HepG2 (cell line): ENCODE measurements around the gene RAB11FIP5. TPM values are rescaled to one million over a fixed set of nuclear protein-coding genes. Genes with fewer than 3 reads are reported as not detected.
A peak's percentile ranks its signal among the peaks of the same experiment; 100 is the strongest.

Source experiments
- CBFB ChIP-seq: sonication (generic); formaldehyde crosslinking; IDR thresholded peaks from 2 replicates; pipeline ENCODE4 v1.4.0; 2020; ENCODE audit warnings: missing genetic modification reagents
- EP300 ChIP-seq, 3 experiments: sonication (generic) in 1 of 3; formaldehyde crosslinking in 1 of 3; IDR thresholded peaks; 2 replicates each; pipeline versions ENCODE4 v1.5.1 to v1.6.1; 2011 to 2020; ENCODE audit warnings: low read depth in 2 of 3, low read length in 2 of 3, borderline replicate concordance in 1 of 3, improper control_type of control experiment in 1 of 3, mild to moderate bottlenecking in 1 of 3, missing genetic modification reagents in 1 of 3, moderate library complexity in 1 of 3
- HCFC1 ChIP-seq: fragments of 150-350 bp; IDR thresholded peaks from 2 replicates; pipeline ENCODE4 v1.6.1; 2014; ENCODE audit warnings: low read depth, low read length
- JUND ChIP-seq: sonication (generic); formaldehyde crosslinking; IDR thresholded peaks from 2 replicates; pipeline ENCODE4 v1.8.0; 2022; ENCODE audit warnings: mild to moderate bottlenecking, missing genetic modification reagents
- MAFF ChIP-seq: IDR thresholded peaks from 2 replicates; pipeline ENCODE4 v1.6.1; 2011; ENCODE audit warnings: low read depth, low read length, improper control_type of control experiment
- NBN ChIP-seq: fragments of 450-650 bp; conservative IDR thresholded peaks from 2 replicates; pipeline ENCODE4 v1.6.1; 2017
- NFYB ChIP-seq: sonication (generic); formaldehyde crosslinking; IDR thresholded peaks from 2 replicates; pipeline ENCODE4 v1.4.0; 2020; ENCODE audit warnings: missing genetic modification reagents
- RARA ChIP-seq: IDR thresholded peaks from 2 replicates; pipeline ENCODE4 v1.6.1; 2016; ENCODE audit warnings: missing genetic modification reagents, missing compliant biosample characterization
- RFXANK ChIP-seq: IDR thresholded peaks from 2 replicates; pipeline ENCODE4 v1.6.1; 2016
- SALL1 ChIP-seq: sonication (generic); formaldehyde crosslinking; IDR thresholded peaks from 2 replicates; pipeline ENCODE4 v1.8.0; 2022; ENCODE audit warnings: mild to moderate bottlenecking, missing genetic modification reagents
- SAP130 ChIP-seq: IDR thresholded peaks from 2 replicates; pipeline ENCODE4 v1.6.1; 2016; ENCODE audit warnings: low read depth
- SATB2 ChIP-seq: sonication (generic); formaldehyde crosslinking; IDR thresholded peaks from 2 replicates; pipeline ENCODE4 v1.5.0; 2020; ENCODE audit warnings: missing genetic modification reagents
- TAF15 ChIP-seq: fragments of 200-400 bp; formaldehyde crosslinking; IDR thresholded peaks from one replicate; pipeline ENCODE4 v1.6.1; 2018; ENCODE audit warnings: mild to moderate bottlenecking, low read depth, low read length; ENCODE audit not compliant: poor library complexity, severe bottlenecking
- TBX2 ChIP-seq: sonication (generic); formaldehyde crosslinking; IDR thresholded peaks from 2 replicates; pipeline ENCODE4 v1.5.0; 2020; ENCODE audit warnings: missing genetic modification reagents, mild to moderate bottlenecking, borderline replicate concordance
- TBX3 ChIP-seq: fragments of 450-650 bp; IDR thresholded peaks from 2 replicates; pipeline ENCODE4 v1.6.1; 2017; ENCODE audit warnings: antibody characterized with exemption, mild to moderate bottlenecking, inconsistent platforms, borderline replicate concordance
- TEF ChIP-seq: sonication (generic); formaldehyde crosslinking; IDR thresholded peaks from 2 replicates; pipeline ENCODE4 v1.5.0; 2020; ENCODE audit warnings: missing genetic modification reagents
- ZBTB44 ChIP-seq: sonication (generic); formaldehyde crosslinking; IDR thresholded peaks from 2 replicates; pipeline ENCODE4 v1.4.0; 2020; ENCODE audit warnings: missing genetic modification reagents
- ZNF276 ChIP-seq: sonication (generic); formaldehyde crosslinking; IDR thresholded peaks from 2 replicates; pipeline ENCODE4 v1.4.0; 2020; ENCODE audit warnings: mild to moderate bottlenecking, low read depth, missing genetic modification reagents
- ZNF34 ChIP-seq: sonication (generic); formaldehyde crosslinking; IDR thresholded peaks from 2 replicates; pipeline ENCODE4 v1.4.0; 2020; ENCODE audit warnings: mild to moderate bottlenecking, missing genetic modification reagents, borderline replicate concordance
- ZNF512B ChIP-seq: sonication (generic); formaldehyde crosslinking; IDR thresholded peaks from 2 replicates; pipeline ENCODE4 v1.5.1; 2020; ENCODE audit warnings: missing genetic modification reagents, mild to moderate bottlenecking, borderline replicate concordance
- ZNF563 ChIP-seq: sonication (generic); formaldehyde crosslinking; IDR thresholded peaks from 2 replicates; pipeline ENCODE4 v1.8.0; 2022; ENCODE audit warnings: mild to moderate bottlenecking, moderate library complexity, missing genetic modification reagents
- ZNF629 ChIP-seq: sonication (generic); formaldehyde crosslinking; conservative IDR thresholded peaks from 2 replicates; pipeline ENCODE4 v1.5.0; 2020; ENCODE audit warnings: missing genetic modification reagents
- ZNF644 ChIP-seq: IDR thresholded peaks from 2 replicates; pipeline ENCODE4 v1.6.1; 2016; ENCODE audit warnings: low read depth
- polyA plus RNA-seq, 8 experiments: library from polyadenylated mRNA; depleted of rRNA in 3 of 8; stranded (reverse) in 7 of 8; unstranded in 1 of 8; fragments of >200 nt; fragmentation: Illumina TruSeq in 4 of 8; extraction: Trizol in 4 of 8; gene quantifications; 2 replicates each; pipeline versions ENCODE4 v1.2.1 to v1.2.3, GENCODE V29; 2011 to 2016; ENCODE audit warnings: low read depth in 4 of 8, missing spikeins in 1 of 8, mixed read lengths in 1 of 8; ENCODE audit not compliant: insufficient read depth in 1 of 8
- total RNA-seq, 5 experiments: library from RNA; depleted of rRNA; stranded (reverse); fragments of >200 nt; fragmentation: Illumina TruSeq; extraction: Trizol; gene quantifications; 2 replicates each; pipeline ENCODE4 v1.2.3, GENCODE V29; 2016; ENCODE audit warnings: low read depth in 1 of 5

RAB11FIP5 gene
- total and polyA plus RNA-seq, 2 of the 13 experiments (the other 11 are each of a cell fraction or from before 2014, with no cell fraction given), result 9.4 to 22.9 TPM

- TF ChIP-seq TBX3, result no peak
- TF ChIP-seq SATB2 (CRISPR knock-in tag), result no peak; the same call in 1 of the 2 replicates
- no peak for TF ChIP-seq JUND (CRISPR knock-in tag)
- no peak for TF ChIP-seq ZNF276 (CRISPR knock-in tag)
- no peak for TF ChIP-seq NFYB (CRISPR knock-in tag)
- TF ChIP-seq ZNF34 (CRISPR knock-in tag), result no peak
- no peak; the same call in 1 of the 2 replicates for TF ChIP-seq SAP130 (CRISPR knock-in tag)
- no peak for TF ChIP-seq TAF15
- no peak for TF ChIP-seq NBN
- peak; percentile 82; the same call in 1 of the 2 replicates for TF ChIP-seq MAFF
- TF ChIP-seq TEF, result 0 out of 2 replicates have a peak, but pooled peaks have one; percentile 55
- TF ChIP-seq RFXANK (CRISPR knock-in tag), result peak; percentile 8; the same call in 1 of the 2 replicates
- TF ChIP-seq ZNF563 (CRISPR knock-in tag), result peak; percentile 81
- no peak for TF ChIP-seq CBFB (CRISPR knock-in tag)
- no peak; the same call in none of the 2 replicates for TF ChIP-seq SALL1 (CRISPR knock-in tag)
- no peak; the same call in 1 of the 2 replicates for TF ChIP-seq HCFC1
- TF ChIP-seq TBX2 (CRISPR knock-in tag), result no peak; the same call in none of the 2 replicates
- TF ChIP-seq ZNF629 (CRISPR knock-in tag), result 0 out of 2 replicates have a peak, but pooled peaks have one; percentile 34
- no peak for TF ChIP-seq ZNF512B
- TF ChIP-seq ZNF644 (CRISPR knock-in tag), result no peak
- no peak; the same call in 1 of the 2 replicates for TF ChIP-seq RARA
- TF ChIP-seq ZBTB44 (CRISPR knock-in tag), result no peak
- TF ChIP-seq EP300 (IDR thresholded peaks at IDR 0.05; ENCODE audit: low read depth in 2 of 2, low read length in 2 of 2), result no peak
- no peak for TF ChIP-seq EP300 (CRISPR knock-in tag; IDR thresholded peaks at IDR 0.05; ENCODE audit: borderline replicate concordance)
Observed at GRCh38 chr2:73070643-73071359, 41.9 kb downstream of the RAB11FIP5 start (continued).
